SHP77 (cell line): ENCODE results near the gene COX4I1.

Source experiments
- DNase-seq, 2 experiments: peaks; one replicate each; lab custom pipeline; 2025; lab: John Stamatoyannopoulos, UW

Gene COX4I1

GRCh38 chr16:85767531-85767930, 32.0 kb upstream of the COX4I1 start:
- no peak for DNase-seq

DNA sequence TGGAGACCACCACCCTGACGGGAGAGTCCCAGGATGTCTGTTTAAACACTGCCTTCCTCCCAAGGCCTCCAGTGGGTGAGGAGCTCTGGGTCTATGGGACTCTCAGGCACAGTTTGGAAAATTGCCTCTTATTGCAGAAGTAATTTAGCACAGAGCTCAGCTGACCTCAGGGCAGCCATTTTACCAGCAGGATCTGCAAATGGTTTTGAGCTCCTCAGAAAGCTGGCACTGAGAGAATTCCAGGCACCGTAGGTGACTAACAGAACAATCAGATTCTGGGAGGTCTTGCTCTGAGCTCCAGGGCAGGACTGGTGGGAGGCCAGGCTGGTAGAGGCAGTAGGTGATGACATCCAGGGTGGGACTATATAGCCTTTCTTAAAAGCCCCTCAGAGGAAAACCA, 31.3 kb upstream of the COX4I1 start:
- no peak for DNase-seq

DNA sequence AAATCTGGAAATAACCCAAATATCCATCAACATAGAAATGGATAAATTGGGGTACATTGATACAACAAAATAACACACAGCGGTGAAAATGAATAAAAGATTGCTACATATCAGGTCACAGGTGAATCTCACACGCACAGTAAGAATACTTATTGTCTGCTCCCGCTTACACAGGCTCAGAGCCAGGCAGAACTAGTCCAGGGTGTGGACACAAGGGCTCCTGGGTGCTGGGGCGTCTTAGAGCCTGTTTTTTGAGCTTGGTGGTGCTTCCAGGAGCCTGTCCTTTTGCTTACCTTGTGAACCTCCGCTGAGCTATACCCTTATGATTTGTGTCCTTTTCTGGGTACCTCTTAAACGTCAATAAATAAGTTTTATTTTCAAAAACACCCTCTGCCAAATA, 28.8 kb upstream of the COX4I1 start:
- no peak for DNase-seq

GRCh38 chr16:85773044-85773443, 26.5 kb upstream of the COX4I1 start:
- DNase-seq = no peak

GRCh38 chr16:85774136-85774535, 25.4 kb upstream of the COX4I1 start:
- no peak for DNase-seq

DNA sequence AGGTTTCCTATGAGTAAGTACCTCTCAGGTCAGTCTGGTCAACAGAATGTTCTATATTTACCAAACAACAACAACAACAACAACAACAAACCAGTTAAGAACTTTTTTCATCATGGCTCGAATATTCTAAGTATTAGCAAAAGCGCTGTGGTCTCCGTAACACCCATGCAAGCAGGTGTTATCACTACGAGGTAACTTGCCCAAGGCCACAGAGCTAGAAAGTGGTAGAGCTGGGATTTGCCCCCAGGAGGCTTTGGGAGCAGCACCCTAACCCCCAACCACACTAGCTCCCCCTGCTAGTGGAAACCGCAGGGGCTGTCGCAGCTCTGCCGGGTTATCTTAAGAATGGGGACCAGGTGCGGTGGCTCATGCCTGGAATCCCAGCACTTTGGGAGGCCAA, 24.7 kb upstream of the COX4I1 start:
- no peak for DNase-seq

GRCh38 chr16:85777583-85778310, 21.7 kb upstream of the COX4I1 start:
- DNase-seq = no peak

- no peak for DNase-seq
Measured at GRCh38 chr16:85778873-85779272, 20.6 kb upstream of the COX4I1 start.

DNA sequence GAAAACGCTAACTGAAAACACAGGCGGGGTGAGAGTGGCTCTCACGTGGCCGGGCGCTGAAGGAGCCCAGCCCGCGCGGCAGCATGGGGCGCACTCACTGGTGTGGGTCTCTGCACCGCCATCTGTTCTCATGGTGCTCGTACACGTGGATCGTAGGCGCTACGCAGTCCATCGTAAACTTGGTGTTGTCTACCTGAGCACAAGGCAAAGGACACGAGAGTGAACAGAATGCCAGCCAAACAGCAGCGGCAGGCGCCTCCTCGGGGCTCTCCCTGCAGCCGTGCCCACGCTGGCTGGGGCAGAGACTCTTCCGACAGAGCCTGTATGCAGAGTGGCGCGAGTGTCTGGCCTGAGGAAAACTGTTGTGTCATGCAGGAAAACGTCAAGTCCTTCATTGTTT, 19.2 kb upstream of the COX4I1 start:
- no peak for DNase-seq

- DNase-seq = no peak
Measured at GRCh38 chr16:85781156-85781555, 18.3 kb upstream of the COX4I1 start.

DNA sequence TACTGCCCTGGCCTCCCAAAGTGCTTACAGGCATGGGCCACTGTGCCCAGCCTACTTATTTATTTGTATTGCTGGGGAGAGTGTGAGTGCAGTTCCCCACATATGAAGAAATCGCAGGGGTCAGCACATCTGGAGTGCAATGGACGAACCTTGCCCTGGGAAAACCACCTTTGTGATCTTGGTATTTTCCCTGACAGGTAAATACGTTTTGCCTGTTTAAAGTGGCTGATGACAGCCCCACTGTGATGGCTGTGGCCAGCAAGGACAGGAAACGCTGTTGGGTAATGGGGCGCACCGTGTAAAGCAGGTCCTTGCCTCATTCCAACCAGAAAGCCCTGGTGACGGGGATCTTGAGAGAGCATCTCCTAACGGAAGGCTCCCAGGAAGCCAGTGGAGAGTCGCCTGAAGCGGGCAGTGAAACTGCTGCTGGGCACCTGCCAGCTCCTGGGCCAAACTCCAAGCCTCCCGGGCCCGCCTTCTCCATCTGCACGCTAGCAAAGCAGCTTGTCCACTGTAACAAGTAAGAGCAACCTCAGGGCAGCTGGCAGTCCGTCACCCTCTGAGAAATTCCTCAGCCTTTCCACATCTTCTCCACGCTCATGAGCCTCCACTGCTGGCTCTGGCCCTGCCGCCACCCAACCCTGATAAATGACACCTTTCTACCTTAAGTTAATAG, 17.7 kb upstream of the COX4I1 start:
- peak in 1 of 2 experiments; percentile 10 for DNase-seq

- DNase-seq = no peak
Measured at GRCh38 chr16:85782451-85782850, 17.0 kb upstream of the COX4I1 start.

DNA sequence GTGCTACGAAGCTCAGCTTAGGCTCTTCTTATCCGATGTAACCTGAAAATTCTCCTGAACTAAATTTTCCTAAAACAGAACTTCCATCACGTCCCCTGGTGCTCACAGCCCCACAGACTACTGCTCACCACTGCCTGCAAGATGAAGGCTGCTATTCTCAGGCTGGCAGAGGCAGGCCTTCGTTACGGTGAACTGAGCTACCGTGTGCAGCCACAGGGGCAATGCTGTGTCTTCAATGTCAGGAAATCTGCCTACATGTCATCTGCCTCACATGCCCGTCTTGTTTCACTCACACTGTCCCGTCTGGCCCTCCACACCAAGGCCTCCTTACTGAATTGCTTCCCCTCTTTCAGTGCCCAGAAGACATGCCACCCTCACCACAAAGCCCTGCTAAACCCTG, 16.1 kb upstream of the COX4I1 start:
- no peak for DNase-seq

DNA sequence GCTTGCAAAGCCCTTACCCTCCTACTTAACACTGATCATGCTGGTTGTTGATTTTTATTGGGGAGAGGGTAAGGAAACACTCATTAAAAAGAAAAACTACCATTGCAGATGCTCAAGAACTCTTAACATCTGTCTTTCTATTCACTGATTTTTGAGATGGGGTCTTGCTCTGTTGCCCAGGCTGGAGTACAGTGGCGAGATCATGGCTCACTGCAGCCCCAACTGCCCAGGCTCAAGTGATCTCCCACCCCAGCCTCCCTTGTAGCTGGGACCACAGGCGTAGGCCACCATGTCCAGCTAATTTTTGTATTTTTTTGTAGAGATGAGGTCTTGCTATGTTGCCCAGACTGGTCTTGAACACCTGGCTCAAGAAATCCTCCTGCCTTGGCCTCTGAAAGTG, 14.7 kb upstream of the COX4I1 start:
- DNase-seq = no peak

DNA sequence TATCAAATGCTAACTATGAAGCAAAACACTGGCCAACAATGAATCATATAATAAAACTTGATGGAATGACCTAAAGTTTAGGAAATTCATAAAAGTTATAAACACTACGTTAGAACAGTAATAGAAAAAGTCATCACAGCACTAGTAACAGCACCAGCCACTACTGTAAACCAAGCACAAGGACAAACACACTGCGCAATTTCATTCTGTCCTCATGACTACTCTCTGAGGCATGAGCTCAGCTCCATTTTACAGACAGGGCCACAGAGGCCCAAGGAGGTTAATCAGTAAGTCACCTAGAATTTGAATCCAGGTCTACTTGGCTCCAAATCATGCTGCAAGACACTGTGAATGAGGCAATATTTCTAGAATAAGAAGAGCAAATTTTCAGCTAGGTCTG, 13.6 kb upstream of the COX4I1 start:
- DNase-seq = no peak

DNA sequence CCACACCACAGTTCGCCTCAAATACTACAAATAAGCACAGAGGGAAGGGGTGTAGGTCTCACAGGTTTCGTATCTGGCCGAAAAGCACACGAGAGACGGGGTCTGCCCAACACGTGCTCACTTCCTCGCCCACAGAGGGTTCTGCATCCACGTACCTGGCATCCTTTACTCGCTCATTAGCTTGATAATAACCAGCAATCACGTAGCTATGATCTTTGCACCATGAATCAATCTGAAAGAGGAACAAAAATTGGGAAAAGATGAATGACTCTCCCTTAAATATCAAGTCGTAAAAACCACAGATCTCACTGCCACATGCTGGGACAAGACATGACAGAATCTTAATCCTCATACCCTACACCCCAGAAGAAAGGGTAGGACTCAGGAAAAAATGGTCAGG, 10.7 kb upstream of the COX4I1 start:
- no peak for DNase-seq

GRCh38 chr16:85789773-85790172, 9.7 kb upstream of the COX4I1 start:
- DNase-seq = no peak

DNA sequence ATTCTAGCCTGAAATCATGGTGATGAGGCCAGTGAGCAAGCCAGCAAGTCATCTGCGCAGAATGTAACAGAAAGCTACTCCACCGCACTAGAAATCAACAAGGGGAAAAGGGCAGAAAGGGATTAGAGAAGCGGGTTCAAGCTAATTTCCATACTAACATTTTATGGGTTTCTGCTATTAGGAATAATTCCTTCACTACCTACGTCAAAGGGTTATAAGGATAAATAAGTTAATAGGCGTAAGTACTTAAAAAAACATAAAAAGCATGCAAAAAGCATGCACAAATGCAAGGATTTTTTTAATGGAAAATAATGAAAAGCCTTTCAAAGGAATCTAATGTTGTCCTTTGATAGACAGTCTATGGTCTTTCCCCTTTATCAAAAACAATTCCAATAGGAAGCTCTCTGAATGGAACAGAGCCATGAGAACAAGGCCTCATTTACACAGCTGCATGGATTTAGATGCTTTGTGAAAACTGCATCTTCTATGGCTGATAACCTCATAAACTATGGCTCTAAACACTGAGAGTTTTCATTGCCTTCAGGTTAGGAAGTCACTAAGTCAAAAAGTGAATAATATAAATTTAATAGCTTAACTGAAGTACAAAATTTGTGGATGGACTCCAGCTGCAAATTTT, 5.7 kb upstream of the COX4I1 start:
- DNase-seq = no peak

DNA sequence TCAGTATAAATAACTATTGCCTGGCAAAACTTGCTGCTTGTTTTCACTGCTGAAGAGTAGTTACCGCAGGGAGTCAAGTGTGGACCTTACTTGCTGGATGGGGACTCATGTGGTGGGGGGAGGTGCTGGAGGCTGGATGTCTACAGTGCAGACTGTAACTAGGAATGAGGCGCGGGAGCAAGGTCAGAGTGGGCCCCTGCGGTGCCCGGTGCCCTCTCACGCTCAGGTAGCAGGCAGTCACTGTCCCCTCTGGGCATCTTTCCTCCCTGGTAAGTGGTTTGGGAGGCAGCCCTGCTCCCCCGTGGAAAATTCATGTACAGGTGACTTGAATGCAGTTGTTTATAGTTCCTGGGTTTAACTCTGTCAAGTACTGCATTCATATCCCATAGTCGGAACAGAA, 4.8 kb upstream of the COX4I1 start:
- no peak for DNase-seq

- DNase-seq = no peak
Measured at GRCh38 chr16:85796152-85796551, 3.3 kb upstream of the COX4I1 start.

GRCh38 chr16:85796599-85796998, 2.9 kb upstream of the COX4I1 start:
- no peak for DNase-seq

GRCh38 chr16:85798283-85798776, 1.2 kb upstream of the COX4I1 start:
- no peak for DNase-seq

DNA sequence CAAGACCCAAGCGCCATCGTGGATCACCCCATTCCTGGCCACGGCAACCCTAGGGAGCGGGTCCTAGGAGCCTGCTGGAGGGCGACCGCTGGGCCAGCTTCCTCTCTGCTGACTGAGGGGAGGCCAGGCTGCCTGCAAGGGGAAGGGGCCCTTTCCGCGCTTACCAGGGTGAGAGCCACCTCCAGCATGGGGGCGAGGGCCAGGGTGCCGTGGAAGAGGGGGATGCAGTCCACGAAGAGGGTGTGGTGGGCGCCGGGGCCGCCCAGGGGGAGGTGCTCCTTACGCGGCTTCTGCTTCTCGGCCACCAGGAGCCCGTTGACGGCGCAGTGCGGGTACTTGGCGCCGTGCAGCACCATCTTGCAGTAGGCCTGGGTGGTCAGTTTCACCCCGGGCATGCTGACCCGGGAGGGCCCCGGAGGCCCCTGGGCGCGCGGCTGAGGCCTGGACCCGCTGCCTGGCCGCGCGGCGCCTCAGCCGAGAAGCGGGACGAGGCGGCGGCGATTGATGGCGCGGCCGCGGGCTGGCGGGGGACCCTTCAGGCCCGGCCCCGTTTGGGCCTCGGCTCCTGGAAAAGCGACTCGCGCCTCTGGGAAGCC, 496 bp upstream of the COX4I1 start:
- peak in 1 of 2 experiments; percentile 42 for DNase-seq
